ENCODE measurements around the gene GRK7.
"Not testable (repeated sequence)": the region's sequence is repeated elsewhere in the genome, so short reads cannot be mapped to it uniquely, and the experiment has no call there.

Gene GRK7

GRCh38 chr3:141762552-141762951 lies 656 bp upstream of the GRK7 start:
- not testable (repeated sequence) for DNase-seq

GRCh38 chr3:141764045-141764444 lies 837 bp downstream of the GRK7 start:
- no peak for DNase-seq

DNA sequence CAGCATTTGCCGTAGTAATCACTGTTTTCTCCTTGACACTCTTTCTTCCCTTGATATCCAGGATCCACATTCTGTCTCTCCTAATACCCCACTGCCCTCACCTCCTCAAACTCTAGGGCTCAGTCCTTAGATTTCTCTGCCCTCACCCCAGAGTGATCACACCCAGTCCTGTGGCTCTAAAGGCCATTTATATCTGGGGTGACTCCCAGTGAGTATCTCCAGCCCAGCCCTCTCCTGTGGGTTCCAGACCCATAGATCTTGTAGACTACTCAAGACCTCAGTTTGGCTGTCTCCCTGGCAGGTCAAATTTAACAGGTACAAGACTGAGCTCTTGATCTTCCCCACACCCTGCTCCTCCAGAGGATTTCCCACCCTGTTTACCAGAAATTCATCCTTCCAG lies 1.3 kb downstream of the GRK7 start:
- DNase-seq: no peak

DNA sequence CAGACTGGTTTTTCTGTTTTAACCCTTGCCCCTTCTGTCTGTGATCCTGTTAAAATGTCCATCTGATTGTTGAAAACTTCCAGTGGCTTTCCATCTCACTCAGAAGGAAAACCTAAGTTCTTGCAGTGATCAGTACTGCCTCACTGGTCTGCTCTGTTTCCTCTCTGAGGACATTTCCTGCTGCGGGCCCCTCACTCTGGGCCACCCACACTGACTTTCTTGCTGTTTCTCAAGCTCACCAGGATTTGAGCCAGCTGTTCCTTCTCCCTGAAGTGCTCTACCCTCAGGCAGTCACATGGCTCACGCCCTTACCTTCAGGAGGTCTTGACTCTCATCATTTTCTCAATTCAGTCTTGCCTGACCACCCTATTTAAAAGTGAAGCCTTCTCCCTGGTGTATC lies 1.8 kb downstream of the GRK7 start:
- DNase-seq: no peak

GRCh38 chr3:141767066-141767465 lies 3.9 kb downstream of the GRK7 start:
- DNase-seq: no peak

DNA sequence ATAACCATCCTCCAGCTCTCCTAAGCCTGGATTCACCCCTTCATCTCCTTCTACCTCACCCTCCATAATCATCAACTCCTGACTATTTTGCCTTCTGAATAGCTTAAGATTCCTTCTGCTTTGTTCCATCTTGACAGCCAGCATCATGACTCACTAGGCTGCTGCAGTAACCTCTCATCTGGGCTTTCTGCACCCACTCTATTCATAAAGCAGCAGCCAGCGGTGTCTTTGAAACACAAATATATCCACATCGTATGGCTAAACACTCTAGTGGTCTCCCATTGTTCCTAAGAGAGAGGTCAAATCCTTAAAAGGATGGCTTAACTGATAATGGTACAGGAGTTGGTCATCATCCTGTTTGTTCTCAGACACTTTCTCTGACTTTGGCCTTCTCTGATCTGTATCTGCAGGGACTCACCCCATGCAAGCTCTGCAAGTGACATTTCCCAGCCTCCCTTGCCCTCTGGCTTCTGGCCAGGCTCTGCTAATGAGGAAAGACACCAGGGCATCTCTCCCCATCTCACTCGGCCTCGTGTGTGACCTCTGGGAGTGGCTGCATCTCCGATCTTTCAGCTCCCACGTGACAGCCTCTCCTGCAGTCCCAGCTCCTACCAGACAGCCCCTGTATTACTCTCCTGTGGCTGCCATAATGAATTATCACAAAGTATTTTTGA lies 6.2 kb downstream of the GRK7 start:
- DNase-seq: no peak

DNA sequence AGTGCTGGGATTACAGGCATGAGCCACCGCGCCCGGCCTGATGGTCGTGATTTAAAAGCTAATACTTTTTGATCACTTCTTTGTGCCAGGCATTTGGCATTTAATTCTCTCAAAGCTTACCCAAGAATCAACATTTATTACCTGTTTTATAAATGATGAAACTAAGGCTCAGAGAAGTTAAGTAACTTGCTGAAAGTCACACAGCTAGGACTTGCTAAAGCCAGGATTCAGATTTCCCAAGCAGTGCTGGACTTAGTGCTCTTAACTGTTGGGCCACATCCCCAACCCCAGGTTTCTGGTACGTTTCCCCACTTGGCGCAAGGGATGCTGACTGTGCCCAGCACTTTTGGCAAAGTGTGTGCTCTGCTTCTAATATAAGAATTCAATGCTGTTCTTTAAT lies 10.5 kb downstream of the GRK7 start:
- DNase-seq: no peak

DNA sequence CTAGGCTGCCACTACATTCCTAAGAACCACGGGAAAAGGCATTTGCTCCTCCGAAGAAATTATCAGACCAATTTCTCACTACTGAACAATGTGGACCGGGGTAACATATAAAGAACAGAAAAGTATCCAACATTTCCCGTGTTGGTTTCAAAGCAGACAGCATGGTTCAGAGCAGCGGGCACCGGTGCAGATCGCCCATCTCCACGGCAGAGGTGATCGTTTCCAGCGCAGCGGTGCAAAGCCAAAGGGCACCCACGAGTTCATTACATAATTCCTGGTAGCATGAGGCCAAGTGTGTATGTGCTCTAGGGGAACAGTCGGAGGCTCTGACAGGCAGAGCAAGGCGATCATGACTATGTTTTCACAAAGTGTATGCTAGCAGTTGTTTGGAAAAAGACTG lies 13.2 kb downstream of the GRK7 start:
- no peak for DNase-seq

DNA sequence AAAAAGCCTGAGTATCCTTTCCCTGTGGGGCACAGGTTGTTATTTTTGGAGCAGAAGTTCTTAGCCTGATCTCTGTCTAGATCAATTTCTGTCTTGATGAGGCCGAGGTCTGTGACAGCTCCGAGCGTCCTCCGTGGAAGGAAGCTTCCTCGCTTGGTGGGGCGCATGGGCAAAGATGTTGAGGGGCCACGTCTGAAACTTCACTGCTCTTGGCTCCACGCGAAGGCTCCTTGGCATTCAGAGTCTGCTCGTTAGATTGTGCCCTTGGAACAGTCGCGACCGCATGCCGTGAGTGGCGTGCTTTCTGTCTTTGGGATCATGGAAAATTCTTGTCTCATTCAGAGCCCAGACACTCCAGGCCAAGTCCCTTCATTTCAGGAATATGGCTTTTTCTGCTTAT lies 13.7 kb downstream of the GRK7 start:
- DNase-seq: no peak

GRCh38 chr3:141777957-141778813 lies 15.0 kb downstream of the GRK7 start:
- DNase-seq: no peak

- DNase-seq: no peak
These were observed 16.5 kb downstream of the GRK7 start for GRCh38 chr3:141779667-141780066.

DNA sequence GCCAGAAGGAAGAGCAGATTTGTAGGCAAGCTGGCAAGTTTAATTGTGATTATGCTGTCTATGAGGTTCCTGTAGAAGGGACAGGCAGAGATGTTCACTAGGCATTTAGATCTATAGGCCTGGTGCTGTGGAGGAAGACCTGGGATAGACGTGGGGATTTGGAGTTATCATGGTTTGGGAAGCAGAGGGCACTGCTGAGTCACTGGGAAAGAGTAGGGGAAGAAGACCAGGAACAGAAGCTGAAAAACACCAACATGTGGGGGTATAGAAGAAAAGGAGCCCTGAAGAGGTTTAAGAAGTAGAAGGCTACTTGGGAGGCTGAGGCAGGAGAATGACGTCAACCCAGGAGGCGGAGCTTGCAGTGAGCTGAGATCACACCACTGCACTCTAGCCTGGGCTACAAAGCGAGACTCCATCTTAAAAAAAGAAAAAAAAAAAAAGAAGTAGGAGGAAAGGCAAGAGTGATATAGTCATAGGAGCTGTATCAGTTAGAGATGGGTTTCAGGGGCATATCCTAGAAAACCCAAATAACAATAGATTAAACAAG lies 19.3 kb downstream of the GRK7 start:
- no peak for DNase-seq

DNA sequence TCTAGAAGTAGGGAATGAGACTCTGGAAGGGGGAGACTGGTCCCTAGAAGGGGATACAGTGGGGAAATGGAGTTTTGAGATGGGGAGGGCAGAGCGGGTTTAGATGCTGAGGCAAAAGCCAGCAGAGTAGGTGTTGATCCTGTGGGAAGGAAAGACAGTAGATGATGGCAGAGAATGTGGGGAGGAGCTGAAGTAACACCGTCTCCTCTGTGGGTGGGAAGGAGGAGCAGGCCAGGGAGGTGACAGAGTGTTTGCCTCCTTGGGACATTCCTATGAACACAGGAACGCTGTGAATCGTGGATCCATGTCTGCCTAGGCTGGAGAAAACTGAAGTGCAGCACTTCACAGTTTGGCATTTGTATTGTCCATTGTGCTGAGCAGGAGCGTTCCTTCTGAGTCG lies 20.4 kb downstream of the GRK7 start:
- no peak for DNase-seq

DNA sequence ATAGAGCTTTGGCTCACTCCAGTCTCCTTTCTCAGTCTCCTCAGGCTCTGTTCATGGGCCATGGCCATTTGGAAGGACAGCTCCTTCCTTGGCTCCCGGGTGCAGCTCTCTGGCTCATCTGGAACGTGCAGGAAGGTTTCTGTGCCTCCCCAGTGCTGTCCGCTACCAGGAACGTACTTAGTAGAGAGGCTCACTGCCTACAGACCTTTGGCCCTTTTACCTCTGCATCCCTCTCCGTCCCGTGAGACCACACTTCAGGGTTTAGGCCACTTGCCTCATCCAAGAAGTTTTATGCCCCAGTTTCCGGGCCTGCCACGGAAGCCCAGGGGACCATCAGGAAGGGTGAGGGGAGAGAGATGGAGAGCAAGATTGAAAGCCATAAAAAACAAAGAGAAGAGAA lies 20.9 kb downstream of the GRK7 start:
- DNase-seq: no peak

- DNase-seq: no peak
These were observed 21.3 kb downstream of the GRK7 start for GRCh38 chr3:141784531-141784930.

GRCh38 chr3:141788149-141788548 lies 24.9 kb downstream of the GRK7 start:
- DNase-seq: no peak

DNA sequence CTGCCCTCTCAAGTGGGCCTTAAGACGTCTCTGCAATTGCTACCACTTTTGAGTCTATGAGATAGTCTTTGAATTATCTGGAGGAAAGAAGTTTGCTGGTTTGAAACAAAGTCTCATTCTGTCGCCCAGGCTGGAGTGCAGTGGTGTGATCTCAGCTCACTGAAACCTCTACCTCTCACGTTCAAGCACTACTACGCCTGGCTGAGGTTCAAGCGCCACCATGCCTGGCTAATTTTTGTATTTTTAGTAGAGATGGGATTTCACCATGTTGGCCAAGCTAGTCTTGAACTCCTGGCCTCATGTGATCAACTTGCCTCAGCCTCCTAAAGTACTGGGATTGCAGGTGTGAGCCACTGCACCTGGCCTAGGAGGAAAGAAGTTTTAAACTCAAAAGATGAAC lies 25.5 kb downstream of the GRK7 start:
- not testable (repeated sequence) for DNase-seq

GRCh38 chr3:141789281-141789680 lies 26.1 kb downstream of the GRK7 start:
- DNase-seq: no peak

GRCh38 chr3:141790171-141790570 lies 27.0 kb downstream of the GRK7 start:
- DNase-seq: no peak

DNA sequence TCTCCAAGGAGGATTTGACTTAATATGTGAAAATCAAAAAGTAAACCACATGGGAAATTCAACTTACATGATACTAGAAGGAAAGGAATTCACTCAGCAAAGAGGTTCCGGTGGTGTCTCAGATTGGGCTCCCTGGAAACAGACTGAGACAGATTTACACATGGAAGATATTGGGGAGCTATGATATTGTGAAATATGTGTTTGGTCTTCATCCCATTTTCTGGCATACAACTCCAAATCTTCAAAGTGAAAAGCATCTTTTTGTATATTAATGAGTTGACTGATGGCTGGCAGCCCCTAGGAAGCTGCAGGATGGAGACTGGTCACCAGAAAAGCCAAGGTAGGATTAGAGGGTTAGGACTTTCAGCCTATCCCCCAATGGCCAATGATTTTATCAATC lies 29.3 kb downstream of the GRK7 start:
- no peak for DNase-seq

DNA sequence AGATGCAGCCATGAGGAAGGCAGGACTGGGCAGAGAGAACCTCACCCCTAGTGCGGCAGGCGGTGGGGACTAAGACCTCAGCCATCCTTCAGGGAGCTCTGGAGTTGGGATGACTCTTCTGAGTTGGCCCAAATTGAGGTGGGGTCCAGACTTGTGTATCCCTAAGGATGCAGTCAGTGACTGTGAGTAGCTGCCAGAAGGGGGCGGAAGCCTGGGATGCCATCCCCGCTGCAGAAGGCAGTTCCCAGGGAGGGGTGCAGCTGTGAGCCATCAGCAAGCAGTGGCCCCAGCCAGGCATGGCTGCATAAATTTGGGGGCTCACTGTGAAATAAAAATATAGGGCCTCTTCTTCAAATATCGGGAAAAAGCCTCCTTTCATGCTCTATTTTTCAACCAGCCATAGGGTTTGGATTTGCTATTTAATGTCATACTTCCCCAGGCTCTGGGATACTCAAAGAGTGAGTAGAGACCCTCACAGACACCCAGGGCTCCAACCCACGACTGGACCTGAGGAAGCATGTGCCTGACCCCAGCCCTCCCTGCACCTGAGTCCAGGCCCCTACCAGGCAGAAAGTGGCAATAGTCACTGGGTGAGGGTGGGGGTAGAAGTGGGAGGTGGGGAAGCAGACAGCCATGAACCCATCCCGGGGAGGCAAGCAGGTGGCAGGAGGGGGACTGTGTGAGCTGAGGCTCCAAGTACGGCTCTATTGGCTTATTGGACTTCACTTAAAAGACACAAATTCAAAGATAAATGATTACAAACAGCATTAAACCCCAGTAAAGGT lies 30.5 kb downstream of the GRK7 start:
- DNase-seq: no peak

GRCh38 chr3:141795276-141795675 lies 32.1 kb downstream of the GRK7 start:
- no peak for DNase-seq

GRCh38 chr3:141795741-141796080 lies 32.5 kb downstream of the GRK7 start:
- DNase-seq: no peak
